T47D (cell line): ENCODE results near the gene THOC5.
"Not testable (repeated sequence)": the region's sequence is repeated elsewhere in the genome, so short reads cannot be mapped to it uniquely, and the experiment has no call there.

Experiments used
- DNase-seq, 2 experiments: peaks; one replicate each; pipeline versions ENCODE4 v3.0.0 to v3.0.0-alpha.2; 2011 to 2012; ENCODE audit warnings: low read depth in 1 of 2, low spot score in 1 of 2
- JUND ChIP-seq: IDR thresholded peaks from 2 replicates; pipeline ENCODE4 v1.6.1; 2012; ENCODE audit warnings: low read depth
- in situ Hi-C: cut with HindIII; loops from 2 replicates; pipeline ENCODE4 v1.10.0; 2016; ENCODE audit warnings: low sequenced_read_pairs, low pct_unique_long_range_greater_than_20kb

THOC5 gene

GRCh38 chr22:29517215-29517908 is 36.2 kb downstream of the THOC5 start:
- in situ Hi-C loops = no loop called here
- DNase-seq = peak; percentile 13 to 95
- no peak for TF ChIP-seq JUND

GRCh38 chr22:29512031-29512430 is 41.5 kb downstream of the THOC5 start:
- in situ Hi-C loops = no loop called here
- no peak for TF ChIP-seq JUND
- DNase-seq = no peak

GRCh38 chr22:29511126-29511862 is 42.3 kb downstream of the THOC5 start:
- in situ Hi-C loops = no loop called here
- no peak for TF ChIP-seq JUND
- DNase-seq = no peak

- TF ChIP-seq JUND = no peak
- DNase-seq = no peak
- in situ Hi-C loops = no loop called here
Measured at GRCh38 chr22:29510542-29510941, 43.0 kb downstream of the THOC5 start.

- in situ Hi-C loops = no loop called here
- no peak for TF ChIP-seq JUND
- DNase-seq = no peak
Measured at GRCh38 chr22:29509815-29510214, 43.7 kb downstream of the THOC5 start.

GRCh38 chr22:29509298-29509697 is 44.3 kb downstream of the THOC5 start:
- in situ Hi-C loops = no loop called here
- DNase-seq = no peak
- TF ChIP-seq JUND = no peak

- in situ Hi-C loops = no loop called here
- DNase-seq = no peak
Measured at GRCh38 chr22:29503811-29504372, 49.7 kb downstream of the THOC5 start.

GRCh38 chr22:29499852-29500251 is 53.7 kb downstream of the THOC5 start:
- in situ Hi-C loops = no loop called here
- no peak for DNase-seq
- TF ChIP-seq JUND = no peak

More at GRCh38 chr22:29503811-29504372, 49.7 kb downstream of the THOC5 start:
- no peak for TF ChIP-seq JUND

GRCh38 chr22:29493636-29494035 is 59.9 kb downstream of the THOC5 start:
- DNase-seq = no peak
- no peak for TF ChIP-seq JUND
- in situ Hi-C loops = no loop called here

GRCh38 chr22:29491012-29491411 is 62.5 kb downstream of the THOC5 start:
- TF ChIP-seq JUND = no peak
- in situ Hi-C loops = no loop called here
- DNase-seq = no peak

GRCh38 chr22:29489127-29489780 is 64.3 kb downstream of the THOC5 start:
- in situ Hi-C loops, DNase-seq: not testable (repeated sequence)

- DNase-seq = no peak
- no peak for TF ChIP-seq JUND
- in situ Hi-C loops = no loop called here
Measured at GRCh38 chr22:29487426-29487986, 66.1 kb downstream of the THOC5 start.

GRCh38 chr22:29485448-29485847 is 68.1 kb downstream of the THOC5 start:
- TF ChIP-seq JUND = no peak
- in situ Hi-C loops = no loop called here
- no peak for DNase-seq
